Measurements from ENCODE around the gene PLCB4.

Gene PLCB4

GRCh38 chr20:9108260-9108659 lies 39.4 kb downstream of the PLCB4 start:
- no CpG with 5 or more reads among the region's 1 CpG for WGBS, 2 donors (ENCODE audit: extremely low coverage in 2 of 2, insufficient read length in 2 of 2, insufficient replicate concordance in 1 of 2)
- DNase-seq (ENCODE audit: low spot score), result no peak
- H2BK120ac ChIP-seq (ENCODE audit: low read depth, low read length), result no peak overlapping the region
- no peaks in the 10 kb centered on the region for H3K79me1 ChIP-seq (ENCODE audit: low read depth, low read length)
- no peak overlapping the region for H2BK5ac ChIP-seq (ENCODE audit: low read length)
- H3K4ac ChIP-seq (ENCODE audit: low read length), result no peak overlapping the region
- H3K36me3 ChIP-seq (replicated peaks in 1 of 2; ENCODE audit: control insufficient read depth in 2 of 2, insufficient read depth in 2 of 2, low read length in 2 of 2), result no peaks in the 10 kb centered on the region
- no peaks in the 10 kb centered on the region for H3K4me1 ChIP-seq (ENCODE audit: control insufficient read depth in 2 of 2, insufficient read depth in 1 of 2, low read depth in 1 of 2, low read length in 2 of 2)
- no peak overlapping the region for H4K91ac ChIP-seq (ENCODE audit: low read depth, low read length, poor library complexity)
- no peaks in the 10 kb centered on the region for H3K27me3 ChIP-seq (ENCODE audit: control insufficient read depth in 3 of 3, insufficient read depth in 3 of 3, low read depth in 1 of 3, low read length in 3 of 3)
- H2BK12ac ChIP-seq (ENCODE audit: low read length), result no peak overlapping the region
- H3K23ac ChIP-seq (ENCODE audit: low read depth, low read length, poor library complexity), result no peak overlapping the region
- no peak overlapping the region for H3K27ac ChIP-seq (replicated peaks; ENCODE audit: low read length)
- H3K18ac ChIP-seq (ENCODE audit: low read length), result no peak overlapping the region
- no peak overlapping the region for H2AK5ac ChIP-seq (ENCODE audit: low read depth, low read length)
- no peak overlapping the region for H3K14ac ChIP-seq (ENCODE audit: low read length)
- H3K4me2 ChIP-seq (ENCODE audit: insufficient read depth, low read length, poor library complexity, severe bottlenecking), result no peak overlapping the region
- no peak overlapping the region for H2BK15ac ChIP-seq (ENCODE audit: low read length)
- no peak overlapping the region for H2AFZ ChIP-seq (ENCODE audit: low read length)
- H3K9ac ChIP-seq (ENCODE audit: low read depth, low read length, poor library complexity), result no peak overlapping the region
- H4K8ac ChIP-seq (ENCODE audit: low read depth, low read length), result no peak overlapping the region
- H3K9me3 ChIP-seq (replicated peaks in 1 of 2; ENCODE audit: control insufficient read depth in 2 of 2, insufficient read depth in 1 of 2, low read depth in 1 of 2, low read length in 2 of 2), result no peaks in the 10 kb centered on the region
- no peak overlapping the region for H3K4me3 ChIP-seq (ENCODE audit: low read length in 2 of 2)

- WGBS, 2 donors (ENCODE audit: extremely low coverage in 2 of 2, insufficient read length in 2 of 2, insufficient replicate concordance in 1 of 2), result no CpG with 5 or more reads among the region's 1 CpG
- Histone ChIP-seq H3K4me2 (ENCODE audit: insufficient read depth, low read length, poor library complexity, severe bottlenecking) (no peak overlapping the region), H3K27ac (replicated peaks; ENCODE audit: low read length) (no peak overlapping the region), H3K36me3 (replicated peaks in 1 of 2; ENCODE audit: control insufficient read depth in 2 of 2, insufficient read depth in 2 of 2, low read length in 2 of 2) (no peaks in the 10 kb centered on the region), H3K23ac (ENCODE audit: low read depth, low read length, poor library complexity) (no peak overlapping the region), H3K4me3 (ENCODE audit: low read length in 2 of 2) (no peak overlapping the region), H2BK12ac (ENCODE audit: low read length) (no peak overlapping the region), H3K9ac (ENCODE audit: low read depth, low read length, poor library complexity) (no peak overlapping the region), H3K14ac (ENCODE audit: low read length) (no peak overlapping the region), H3K4me1 (ENCODE audit: control insufficient read depth in 2 of 2, insufficient read depth in 1 of 2, low read depth in 1 of 2, low read length in 2 of 2) (peaks cover 0 to 4% of the 10 kb centered on the region in 2 donors), H2AK5ac (ENCODE audit: low read depth, low read length) (no peak overlapping the region), H3K79me1 (ENCODE audit: low read depth, low read length) (no peaks in the 10 kb centered on the region), H2BK15ac (ENCODE audit: low read length) (no peak overlapping the region), H4K91ac (ENCODE audit: low read depth, low read length, poor library complexity) (no peak overlapping the region), H2BK5ac (ENCODE audit: low read length) (no peak overlapping the region), H3K9me3 (replicated peaks in 1 of 2; ENCODE audit: control insufficient read depth in 2 of 2, insufficient read depth in 1 of 2, low read depth in 1 of 2, low read length in 2 of 2) (no peaks in the 10 kb centered on the region), H2AFZ (ENCODE audit: low read length) (no peak overlapping the region), H3K4ac (ENCODE audit: low read length) (no peak overlapping the region), H3K18ac (ENCODE audit: low read length) (no peak overlapping the region), H3K27me3 (ENCODE audit: control insufficient read depth in 3 of 3, insufficient read depth in 3 of 3, low read depth in 1 of 3, low read length in 3 of 3) (no peaks in the 10 kb centered on the region), H4K8ac (ENCODE audit: low read depth, low read length) (no peak overlapping the region), H2BK120ac (ENCODE audit: low read depth, low read length) (no peak overlapping the region)
- no peak for DNase-seq (ENCODE audit: low spot score)
Measured at GRCh38 chr20:9109566-9109965, 40.7 kb downstream of the PLCB4 start.

- Histone ChIP-seq H2AK5ac (ENCODE audit: low read depth, low read length) (no peak overlapping the region), H3K4me2 (ENCODE audit: insufficient read depth, low read length, poor library complexity, severe bottlenecking) (no peak overlapping the region), H2BK120ac (ENCODE audit: low read depth, low read length) (no peak overlapping the region), H3K79me1 (ENCODE audit: low read depth, low read length) (peaks cover 2% of the 10 kb centered on the region), H3K23ac (ENCODE audit: low read depth, low read length, poor library complexity) (no peak overlapping the region), H3K9me3 (replicated peaks in 1 of 2; ENCODE audit: control insufficient read depth in 2 of 2, insufficient read depth in 1 of 2, low read depth in 1 of 2, low read length in 2 of 2) (no peaks in the 10 kb centered on the region), H2AFZ (ENCODE audit: low read length) (no peak overlapping the region), H4K8ac (ENCODE audit: low read depth, low read length) (no peak overlapping the region), H3K27ac (replicated peaks; ENCODE audit: low read length) (no peak overlapping the region), H3K4me3 (ENCODE audit: low read length in 2 of 2) (no peak overlapping the region), H4K91ac (ENCODE audit: low read depth, low read length, poor library complexity) (no peak overlapping the region), H3K9ac (ENCODE audit: low read depth, low read length, poor library complexity) (no peak overlapping the region), H3K36me3 (replicated peaks in 1 of 2; ENCODE audit: control insufficient read depth in 2 of 2, insufficient read depth in 2 of 2, low read length in 2 of 2) (no peaks in the 10 kb centered on the region), H3K27me3 (ENCODE audit: control insufficient read depth in 3 of 3, insufficient read depth in 3 of 3, low read depth in 1 of 3, low read length in 3 of 3) (no peaks in the 10 kb centered on the region), H3K4me1 (ENCODE audit: control insufficient read depth in 2 of 2, insufficient read depth in 1 of 2, low read depth in 1 of 2, low read length in 2 of 2) (peaks cover 0 to 5% of the 10 kb centered on the region in 2 donors), H3K14ac (ENCODE audit: low read length) (no peak overlapping the region), H3K4ac (ENCODE audit: low read length) (no peak overlapping the region), H2BK15ac (ENCODE audit: low read length) (no peak overlapping the region), H2BK5ac (ENCODE audit: low read length) (no peak overlapping the region), H3K18ac (ENCODE audit: low read length) (no peak overlapping the region), H2BK12ac (ENCODE audit: low read length) (no peak overlapping the region)
- DNase-seq (ENCODE audit: low spot score), result no peak
- WGBS, 2 donors (ENCODE audit: extremely low coverage in 2 of 2, insufficient read length in 2 of 2, insufficient replicate concordance in 1 of 2), result no CpG with 5 or more reads among the region's 1 CpG
Measured at GRCh38 chr20:9110365-9110764, 41.5 kb downstream of the PLCB4 start.

- Histone ChIP-seq H3K4ac (ENCODE audit: low read length) (no peak overlapping the region), H3K27me3 (ENCODE audit: control insufficient read depth in 3 of 3, insufficient read depth in 3 of 3, low read depth in 1 of 3, low read length in 3 of 3) (no peaks in the 10 kb centered on the region), H3K18ac (ENCODE audit: low read length) (no peak overlapping the region), H2BK5ac (ENCODE audit: low read length) (no peak overlapping the region), H2BK12ac (ENCODE audit: low read length) (no peak overlapping the region), H3K9ac (ENCODE audit: low read depth, low read length, poor library complexity) (no peak overlapping the region), H2BK120ac (ENCODE audit: low read depth, low read length) (no peak overlapping the region), H3K14ac (ENCODE audit: low read length) (no peak overlapping the region), H3K79me1 (ENCODE audit: low read depth, low read length) (peaks cover 2% of the 10 kb centered on the region), H3K9me3 (replicated peaks in 1 of 2; ENCODE audit: control insufficient read depth in 2 of 2, insufficient read depth in 1 of 2, low read depth in 1 of 2, low read length in 2 of 2) (no peaks in the 10 kb centered on the region), H2AFZ (ENCODE audit: low read length) (no peak overlapping the region), H3K4me2 (ENCODE audit: insufficient read depth, low read length, poor library complexity, severe bottlenecking) (no peak overlapping the region), H4K8ac (ENCODE audit: low read depth, low read length) (no peak overlapping the region), H3K4me3 (ENCODE audit: low read length in 2 of 2) (no peak overlapping the region), H2AK5ac (ENCODE audit: low read depth, low read length) (no peak overlapping the region), H4K91ac (ENCODE audit: low read depth, low read length, poor library complexity) (no peak overlapping the region), H3K27ac (replicated peaks; ENCODE audit: low read length) (no peak overlapping the region), H2BK15ac (ENCODE audit: low read length) (no peak overlapping the region), H3K23ac (ENCODE audit: low read depth, low read length, poor library complexity) (no peak overlapping the region), H3K4me1 (ENCODE audit: control insufficient read depth in 2 of 2, insufficient read depth in 1 of 2, low read depth in 1 of 2, low read length in 2 of 2) (peaks cover 0 to 5% of the 10 kb centered on the region in 2 donors), H3K36me3 (replicated peaks in 1 of 2; ENCODE audit: control insufficient read depth in 2 of 2, insufficient read depth in 2 of 2, low read length in 2 of 2) (no peaks in the 10 kb centered on the region)
- WGBS, 2 donors (ENCODE audit: extremely low coverage in 2 of 2, insufficient read length in 2 of 2, insufficient replicate concordance in 1 of 2), result no CpG with 5 or more reads among the region's 3 CpGs
- no peak for DNase-seq (ENCODE audit: low spot score)
Measured at GRCh38 chr20:9110916-9111432, 42.1 kb downstream of the PLCB4 start.
